Chondrocyte (in vitro differentiated cells): ENCODE data around the gene GPR158. TPM values are rescaled to one million over a fixed set of nuclear protein-coding genes. Genes with fewer than 3 reads are reported as not detected.

ENCODE experiments used
- DNase-seq: peaks from one replicate; pipeline ENCODE4 v3.0.0; 2021; ENCODE audit warnings: mixed read lengths, low spot score
- H3K27ac Mint-ChIP-seq: one replicate; pipeline ENCODE4 v1.8.0; 2021; ENCODE audit warnings: mild to moderate bottlenecking, moderate library complexity, mixed read lengths; ENCODE audit not compliant: unreplicated experiment
- H3K27me3 Mint-ChIP-seq: 2 replicates; pipeline ENCODE4 v1.8.0; 2021; ENCODE audit warnings: low read depth, mixed read lengths
- H3K36me3 Mint-ChIP-seq: 2 replicates; pipeline ENCODE4 v1.8.0; 2021; ENCODE audit warnings: low read depth, mixed read lengths
- H3K4me1 Mint-ChIP-seq: 2 replicates; pipeline ENCODE4 v1.8.0; 2021; ENCODE audit warnings: low read depth, mild to moderate bottlenecking, mixed read lengths
- H3K4me3 Mint-ChIP-seq: one replicate; pipeline ENCODE4 v1.8.0; 2021; ENCODE audit warnings: mild to moderate bottlenecking, moderate library complexity, mixed read lengths; ENCODE audit not compliant: unreplicated experiment
- H3K9me3 Mint-ChIP-seq: 2 replicates; pipeline ENCODE4 v1.8.0; 2021; ENCODE audit warnings: low read depth, mixed read lengths
- CTCF ChIP-seq: fragments of 200-600 bp; sonication (generic); IDR thresholded peaks from 2 replicates; pipeline ENCODE4 v1.5.0; 2021; ENCODE audit warnings: antibody characterized with exemption, mild to moderate bottlenecking, moderate library complexity
- total RNA-seq: library from RNA; stranded (reverse); gene quantifications from 3 replicates; pipeline ENCODE4 v1.2.1, GENCODE V29; 2021

The GPR158 gene
- total RNA-seq, 1 donor from 2014 or later, result 0.10 TPM

- Mint-ChIP-seq H3K27ac (no peak overlapping the region), H3K27me3 (peaks cover 6% of the 10 kb centered on the region), H3K9me3 (no peaks in the 10 kb centered on the region), H3K4me1 (no peaks in the 10 kb centered on the region), H3K36me3 (no peaks in the 10 kb centered on the region), H3K4me3 (no peak overlapping the region)
- DNase-seq, result no peak
- TF ChIP-seq CTCF, result no peak
These were observed 23.4 kb downstream of the GPR158 start for GRCh38 chr10:25198151-25198550.

- H3K27me3 Mint-ChIP-seq, result peaks cover 2% of the 10 kb centered on the region
- H3K9me3 Mint-ChIP-seq, result no peaks in the 10 kb centered on the region
These were observed 32.1 kb downstream of the GPR158 start for GRCh38 chr10:25206693-25207414.

DNA sequence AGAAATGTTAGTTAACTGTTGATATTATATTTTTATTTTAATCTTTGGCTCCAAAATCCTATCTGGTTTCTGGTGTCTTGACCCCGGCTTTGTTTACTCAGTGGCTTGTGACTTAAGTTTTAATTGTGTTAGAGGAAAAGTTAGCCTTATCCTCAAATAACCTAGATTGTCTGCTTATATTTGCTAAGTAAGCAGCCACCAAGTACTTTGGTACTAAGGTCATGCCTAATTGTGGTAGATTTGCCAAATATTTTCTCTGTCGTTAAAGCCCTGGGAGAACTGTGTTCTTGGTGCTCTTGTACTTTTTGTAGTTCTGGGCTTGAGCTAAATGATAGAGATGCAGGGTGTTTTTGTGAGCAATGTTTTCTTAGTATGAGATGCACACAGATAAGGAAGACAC, 34.8 kb downstream of the GPR158 start:
- no peaks in the 10 kb centered on the region for H3K4me1 Mint-ChIP-seq
- no peak overlapping the region for H3K4me3 Mint-ChIP-seq

More at GRCh38 chr10:25206693-25207414, 32.1 kb downstream of the GPR158 start:
- Mint-ChIP-seq H3K36me3 (no peaks in the 10 kb centered on the region), H3K4me3 (no peak overlapping the region), H3K27ac (no peak overlapping the region), H3K4me1 (no peaks in the 10 kb centered on the region)
- no peak for TF ChIP-seq CTCF
- no peak for DNase-seq

DNA sequence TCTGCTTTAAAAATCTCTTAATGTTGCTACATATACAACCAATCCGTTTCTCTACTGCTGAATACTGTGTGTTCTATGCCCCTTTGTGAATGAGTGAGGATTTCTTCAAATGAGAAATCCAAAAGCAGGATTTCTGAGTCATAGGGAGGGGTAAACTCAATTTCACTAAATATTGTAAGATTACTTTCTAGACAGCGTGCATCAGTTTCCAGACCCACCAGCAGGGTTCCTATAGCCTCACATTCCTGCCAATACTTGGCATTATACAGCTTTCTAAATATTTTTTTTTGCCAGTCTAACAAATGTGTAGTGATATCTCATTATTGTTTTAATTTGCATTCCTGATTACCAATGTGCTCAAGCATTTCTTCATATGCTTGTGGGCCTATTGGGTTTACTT, 35.5 kb downstream of the GPR158 start:
- no peaks in the 10 kb centered on the region for H3K36me3 Mint-ChIP-seq
- H3K4me3 Mint-ChIP-seq, result no peak overlapping the region
- peak; percentile 15 for TF ChIP-seq CTCF
- DNase-seq, result no peak
- H3K4me1 Mint-ChIP-seq, result no peaks in the 10 kb centered on the region
- H3K27me3 Mint-ChIP-seq, result peaks cover 2% of the 10 kb centered on the region
- no peak overlapping the region for H3K27ac Mint-ChIP-seq
- no peaks in the 10 kb centered on the region for H3K9me3 Mint-ChIP-seq

More for the DNA sequence above, 34.8 kb downstream of the GPR158 start:
- DNase-seq, result no peak
- no peaks in the 10 kb centered on the region for H3K9me3 Mint-ChIP-seq
- no peak overlapping the region for H3K27ac Mint-ChIP-seq
- H3K36me3 Mint-ChIP-seq, result no peaks in the 10 kb centered on the region
- peaks cover 2% of the 10 kb centered on the region for H3K27me3 Mint-ChIP-seq
- no peak for TF ChIP-seq CTCF

- peaks cover 27% of the 10 kb centered on the region for H3K27me3 Mint-ChIP-seq
- TF ChIP-seq CTCF, result no peak
- no peak for DNase-seq
- no peak overlapping the region for H3K27ac Mint-ChIP-seq
- no peak overlapping the region for H3K4me3 Mint-ChIP-seq
- no peaks in the 10 kb centered on the region for H3K9me3 Mint-ChIP-seq
- H3K36me3 Mint-ChIP-seq, result no peaks in the 10 kb centered on the region
- no peaks in the 10 kb centered on the region for H3K4me1 Mint-ChIP-seq
These were observed 45.4 kb downstream of the GPR158 start for GRCh38 chr10:25220156-25220555.
